GM21390 (cell line): ENCODE data around the gene DPEP1.

ENCODE experiments used
- ATAC-seq: cut with Tn5 transposase; IDR thresholded peaks from one replicate; pipeline ENCODE4 v1.9.1; 2021; ENCODE audit not compliant: unreplicated experiment

DPEP1 gene

DNA sequence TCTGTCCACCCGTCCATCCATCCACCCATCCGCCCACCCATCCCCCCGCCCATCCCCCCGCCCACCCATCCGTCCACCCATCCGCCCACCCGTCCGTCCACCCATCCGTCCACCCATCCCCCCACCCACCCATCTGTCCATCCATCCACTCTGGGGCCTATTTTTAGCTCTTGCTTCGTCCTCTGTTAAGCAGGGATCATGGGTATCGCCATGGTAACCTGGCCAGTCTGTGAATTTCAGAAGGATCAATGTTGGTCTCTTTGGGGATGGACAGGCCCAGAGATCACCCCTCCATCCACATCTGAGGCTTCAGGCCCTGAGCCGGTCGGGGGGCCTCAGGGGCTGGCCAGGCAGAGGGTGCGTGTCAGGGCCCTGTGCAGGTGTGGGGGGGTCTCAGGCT lies 15.2 kb upstream of the DPEP1 start:
- no peak for ATAC-seq

DNA sequence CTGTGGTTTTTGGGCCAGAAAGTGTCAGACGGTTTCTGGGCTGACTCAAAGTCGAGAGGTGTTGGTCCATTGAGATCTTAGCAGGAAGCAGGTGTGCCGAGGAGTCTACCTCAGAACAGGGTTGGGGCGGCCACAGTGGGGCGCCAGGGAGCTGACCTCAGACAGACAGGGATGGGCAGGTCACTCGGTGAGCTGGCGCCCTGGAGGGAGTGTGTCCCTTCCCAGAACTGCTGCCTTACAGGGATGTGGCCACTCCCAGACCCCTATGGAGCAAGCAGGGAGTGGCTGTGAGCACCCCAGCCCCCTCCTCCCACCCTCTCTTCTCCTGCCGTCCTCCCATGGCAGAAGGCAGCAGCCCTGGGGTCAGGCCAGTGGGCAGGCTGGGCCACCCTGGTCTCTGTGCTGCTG lies 14.0 kb upstream of the DPEP1 start:
- ATAC-seq: no peak

DNA sequence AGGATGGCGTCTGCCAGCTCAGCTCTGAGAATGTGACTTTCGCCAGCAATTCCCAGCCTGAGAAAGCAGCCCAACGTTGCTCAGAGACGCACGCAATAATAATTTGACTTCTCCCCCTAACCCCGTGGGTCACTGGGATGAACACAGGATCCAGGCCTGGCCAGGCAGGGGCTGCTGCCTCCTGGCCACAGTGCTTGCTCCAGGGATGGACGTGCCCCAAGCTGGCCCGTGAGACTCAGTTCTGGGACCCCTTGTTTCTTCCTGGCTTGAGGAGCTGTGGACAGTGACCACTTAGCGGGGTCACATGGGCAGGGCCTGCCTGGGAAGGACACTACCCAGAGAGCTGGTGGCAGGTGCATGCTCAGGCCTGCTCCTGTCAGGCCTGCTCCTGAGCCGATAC lies 13.5 kb upstream of the DPEP1 start:
- ATAC-seq: no peak

DNA sequence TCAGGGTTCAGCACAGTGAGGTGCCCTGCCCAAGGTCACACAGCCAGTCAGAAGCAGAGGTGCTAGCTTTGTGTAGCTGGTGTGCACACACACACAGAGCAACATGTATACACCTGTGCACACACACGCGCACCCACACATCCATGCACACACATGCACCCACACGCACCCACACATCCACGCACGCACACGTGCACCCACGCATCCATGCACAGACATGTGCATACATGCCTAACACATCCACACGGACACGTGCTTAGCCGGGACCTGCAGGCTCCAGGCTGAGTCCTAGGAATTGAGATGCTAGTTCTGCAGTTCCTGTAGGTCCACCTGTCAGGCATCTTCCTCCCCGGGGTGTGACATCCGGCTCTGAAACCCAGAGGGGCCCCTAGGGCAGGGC lies 13.0 kb upstream of the DPEP1 start:
- ATAC-seq: no peak

GRCh38 chr16:89600956-89601355 lies 12.5 kb upstream of the DPEP1 start:
- no peak for ATAC-seq

DNA sequence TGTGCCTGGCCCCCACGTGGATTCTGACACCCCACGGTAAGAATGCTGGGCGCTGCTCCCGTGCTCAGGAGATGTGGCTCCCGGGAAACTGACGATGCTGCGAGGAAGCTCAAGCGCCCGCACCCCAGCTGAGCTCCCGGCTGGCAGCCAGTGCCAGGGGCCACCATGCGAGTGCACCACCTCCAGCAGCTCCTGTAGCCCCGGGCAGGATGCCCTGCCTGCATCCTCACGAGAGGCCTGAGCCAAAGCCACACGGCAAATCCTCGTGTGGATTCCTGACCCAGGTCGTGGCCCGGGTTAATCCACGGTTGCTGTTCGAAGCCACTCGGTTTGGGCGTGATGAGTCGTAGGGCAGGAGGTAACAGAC lies 11.6 kb upstream of the DPEP1 start:
- ATAC-seq: no peak

DNA sequence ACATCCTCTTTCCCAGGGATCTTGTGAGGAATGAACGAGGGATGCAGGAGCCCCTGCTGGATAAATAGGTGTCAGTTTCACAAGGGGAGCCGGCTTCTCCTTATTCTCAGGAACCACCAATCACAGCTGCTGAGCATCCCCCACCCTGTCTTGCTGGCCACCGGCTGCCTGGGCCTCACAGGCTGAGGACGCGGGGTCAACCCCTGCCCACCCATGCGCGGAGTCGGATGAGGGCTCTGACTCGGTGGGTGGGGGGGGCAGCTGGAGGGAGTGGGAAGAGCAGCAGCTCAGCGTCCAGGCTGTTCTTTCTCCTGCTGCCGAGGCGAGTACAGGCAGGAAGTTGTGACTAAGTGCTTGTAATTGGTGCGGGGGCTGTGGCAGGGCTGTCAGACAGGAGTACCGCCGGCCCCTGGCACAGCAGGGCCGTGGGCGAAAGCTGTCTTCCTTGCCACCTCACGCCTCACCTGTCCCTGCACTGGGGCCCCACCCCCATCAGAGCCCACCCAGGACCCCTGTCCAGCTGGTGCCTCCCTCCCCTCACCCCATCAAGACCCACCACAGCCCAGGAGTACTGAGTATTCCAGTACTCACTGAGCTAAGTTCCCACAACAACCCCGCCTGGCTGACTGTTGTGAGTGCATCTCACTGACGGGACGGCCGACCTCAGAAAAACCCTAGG lies 11.0 kb upstream of the DPEP1 start:
- ATAC-seq: no peak

DNA sequence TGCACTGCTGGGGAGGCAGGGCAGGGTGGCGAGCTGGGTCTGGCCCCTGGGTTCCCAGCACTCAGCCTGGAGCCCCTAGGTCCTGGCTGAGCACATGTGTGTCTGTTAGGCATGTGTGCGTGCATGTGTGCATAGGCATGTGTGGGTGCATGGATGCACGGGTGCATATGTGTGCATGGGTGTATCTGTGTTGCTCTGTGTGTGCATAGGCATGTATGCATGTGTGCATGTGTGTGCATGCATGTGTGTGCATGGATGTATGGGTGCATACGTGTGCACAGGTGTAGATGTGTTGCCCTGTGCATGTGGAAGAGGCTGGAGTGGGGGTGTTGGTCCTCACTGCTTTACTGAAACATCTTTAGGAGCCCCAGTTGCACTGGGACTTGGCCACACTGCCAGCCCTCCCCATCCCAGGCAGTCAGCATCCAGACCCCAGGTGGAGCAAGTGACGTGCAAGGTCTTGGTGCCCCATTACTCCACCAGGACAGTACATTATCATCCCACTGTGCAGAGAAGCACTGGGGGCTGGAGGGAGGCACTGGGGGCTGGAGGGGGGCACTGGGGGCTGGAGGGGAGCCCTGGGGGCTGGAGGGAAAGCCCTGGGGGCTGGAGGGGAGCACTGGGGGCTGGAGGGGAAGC lies 10.4 kb upstream of the DPEP1 start:
- no peak for ATAC-seq

- no peak for ATAC-seq
Observed at GRCh38 chr16:89604764-89605163, 8.7 kb upstream of the DPEP1 start.

- no peak for ATAC-seq
Observed at GRCh38 chr16:89605186-89605970, 8.1 kb upstream of the DPEP1 start.

GRCh38 chr16:89606006-89606405 lies 7.4 kb upstream of the DPEP1 start:
- ATAC-seq: no peak

- ATAC-seq: no peak
Observed at GRCh38 chr16:89607453-89607852, 6.0 kb upstream of the DPEP1 start.

DNA sequence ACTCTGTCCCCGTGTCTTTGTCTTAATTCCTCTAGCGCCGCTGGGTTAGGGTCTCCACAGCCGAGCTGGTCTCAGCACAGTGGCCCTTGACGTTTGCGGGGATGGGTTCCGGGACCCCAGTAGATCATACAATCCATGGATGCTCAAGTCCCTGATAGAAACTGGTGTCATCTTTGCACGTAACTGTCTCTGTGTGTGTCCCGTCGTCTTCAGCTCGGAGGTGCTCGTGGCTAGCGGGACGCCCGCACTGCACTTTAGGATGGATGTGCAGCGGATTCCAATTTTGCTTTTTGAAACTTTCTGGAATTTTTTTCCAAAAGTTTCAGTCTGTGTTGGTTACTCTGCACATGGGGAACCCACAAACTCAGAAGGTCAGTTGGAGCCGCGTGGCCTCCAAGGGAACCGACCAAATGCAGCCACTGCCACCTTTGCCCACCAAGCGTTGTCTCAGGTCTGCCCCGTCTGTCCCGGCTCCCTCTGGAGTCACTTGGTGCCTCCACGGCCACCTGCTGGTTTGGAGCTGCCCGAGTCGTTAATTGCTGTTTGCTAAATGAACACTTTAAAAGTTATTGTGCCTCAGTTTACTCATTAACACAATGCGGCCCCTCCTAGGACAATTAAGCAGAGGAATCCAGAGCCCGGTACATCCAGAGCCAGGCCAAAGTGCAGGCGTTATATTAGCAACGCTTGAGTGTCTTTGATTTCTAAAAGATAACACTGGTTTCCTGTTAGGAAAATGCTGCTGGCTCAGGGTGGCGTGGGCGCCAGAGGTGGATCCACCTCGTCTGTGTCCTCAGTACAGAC lies 5.3 kb upstream of the DPEP1 start:
- ATAC-seq: no peak

DNA sequence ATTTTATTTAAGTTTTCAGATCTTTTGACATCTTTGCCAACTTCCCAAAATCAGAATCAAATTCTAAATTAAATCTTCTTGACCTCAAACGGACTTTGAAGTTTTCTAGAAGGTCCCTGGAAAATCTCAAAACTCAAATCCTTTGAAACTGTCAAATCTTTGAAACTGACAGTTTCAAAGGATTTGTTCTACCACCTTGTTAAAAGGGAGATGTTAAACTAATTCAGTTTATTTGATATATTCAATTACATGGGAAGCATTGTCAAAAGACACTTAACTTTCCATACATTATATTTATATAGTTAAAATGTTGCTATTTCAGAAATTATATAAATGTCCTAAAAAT lies 3.4 kb upstream of the DPEP1 start:
- no peak for ATAC-seq

DNA sequence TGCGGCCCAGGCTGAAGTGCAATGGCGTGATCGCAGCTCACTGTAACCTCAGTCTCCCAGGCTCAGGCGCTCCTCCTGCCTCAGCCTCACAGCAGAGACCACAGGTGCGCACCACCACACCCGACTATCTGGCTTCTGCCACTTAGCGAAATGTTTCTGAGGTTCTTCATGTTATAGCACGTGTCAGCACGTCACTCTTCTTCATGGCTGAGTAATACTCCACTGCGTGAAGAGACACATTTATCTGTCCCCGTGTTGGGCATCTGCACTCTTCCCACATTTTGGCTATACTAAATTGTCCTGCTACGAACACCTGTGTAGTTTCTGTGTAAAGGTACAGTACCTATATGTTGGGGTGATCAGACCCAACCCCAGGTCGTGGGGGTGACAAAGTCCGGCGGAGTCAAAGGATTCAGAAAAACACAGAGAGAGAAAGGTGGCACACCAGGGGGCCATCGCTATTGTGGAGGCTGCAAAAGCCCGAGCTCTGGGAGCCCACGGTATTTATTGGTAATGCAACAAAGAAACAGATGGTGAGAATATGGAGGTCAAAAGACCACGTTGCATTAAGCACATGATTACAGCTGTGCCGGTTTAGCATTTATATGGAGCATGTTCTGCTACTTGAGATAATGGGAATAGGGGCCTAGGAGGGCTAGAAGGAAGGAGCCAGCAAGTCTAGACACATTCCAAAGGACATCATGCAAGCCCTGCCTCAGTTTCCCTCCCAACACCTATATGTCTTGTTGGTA lies 851 bp upstream of the DPEP1 start:
- no peak for ATAC-seq

DNA sequence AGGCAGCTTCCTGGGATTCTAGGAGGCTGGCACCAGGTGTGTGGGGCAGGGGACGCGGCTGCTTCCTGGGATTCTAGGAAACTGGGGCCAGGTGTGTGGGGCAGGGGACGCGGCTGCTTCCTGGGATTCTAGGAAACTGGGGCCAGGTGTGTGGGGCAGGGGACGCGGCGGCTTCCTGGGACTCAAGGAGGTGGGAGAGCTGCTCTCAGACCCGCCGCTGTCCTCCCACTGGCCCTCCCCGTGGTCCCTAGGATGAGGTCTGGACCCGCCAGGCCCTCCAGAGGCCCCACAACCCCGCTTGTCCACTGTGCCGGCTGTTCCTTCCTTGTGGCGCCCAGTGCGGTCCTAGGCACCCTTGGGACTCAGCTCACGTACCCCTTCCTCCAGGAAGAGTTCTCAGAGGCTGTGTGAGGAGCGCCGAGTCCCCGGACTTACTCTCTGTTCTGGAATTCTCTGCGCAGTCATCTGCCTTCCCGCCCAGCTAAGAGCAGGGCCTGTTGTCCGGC lies 565 bp downstream of the DPEP1 start:
- no peak for ATAC-seq

DNA sequence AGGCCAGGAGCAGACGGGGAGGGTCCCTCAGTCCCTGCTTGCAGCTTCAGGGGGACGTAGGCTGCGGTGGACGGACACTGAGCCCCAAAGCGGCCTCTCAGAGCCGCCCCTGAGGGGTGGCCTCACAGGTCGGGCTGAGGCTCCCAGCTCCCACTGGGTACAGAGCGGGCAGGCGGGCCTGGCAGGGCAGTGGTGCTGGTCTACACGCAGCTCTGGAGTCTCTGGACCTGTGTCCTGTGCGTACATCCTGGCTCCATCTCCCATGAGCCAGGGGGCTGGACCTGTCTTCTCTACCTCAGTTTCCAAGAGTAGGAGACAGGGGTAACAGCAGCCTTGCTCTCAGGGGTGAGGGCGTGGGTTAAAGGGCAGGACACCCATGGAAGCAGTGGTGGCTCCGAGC lies 1.7 kb downstream of the DPEP1 start:
- ATAC-seq: no peak

DNA sequence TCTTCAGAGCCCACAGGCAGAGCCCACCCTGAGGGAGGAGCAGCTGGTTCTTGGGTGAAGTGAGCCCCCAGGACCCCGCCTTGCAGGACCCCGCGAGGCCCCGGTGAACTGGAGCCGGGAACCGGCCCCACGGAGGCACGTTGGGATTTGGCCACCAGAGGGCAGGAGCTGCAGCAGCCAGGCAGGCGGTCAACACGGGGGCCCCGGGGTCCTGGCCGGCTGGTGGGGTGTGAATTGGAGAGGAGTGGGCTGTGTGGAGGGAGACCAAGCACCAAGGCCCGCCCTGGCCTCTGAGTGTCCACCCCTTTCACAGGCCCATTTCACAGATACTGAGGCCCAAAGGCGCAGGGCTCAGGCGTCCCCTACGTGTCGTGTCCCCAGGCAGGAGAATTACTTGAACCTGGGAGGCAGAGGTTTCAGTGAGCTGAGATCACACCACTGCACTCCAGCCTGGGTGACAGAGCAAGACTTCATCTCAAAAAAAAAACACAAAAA lies 2.2 kb downstream of the DPEP1 start:
- ATAC-seq: no peak

- no peak for ATAC-seq
Observed at GRCh38 chr16:89616623-89617022, 3.2 kb downstream of the DPEP1 start.

DNA sequence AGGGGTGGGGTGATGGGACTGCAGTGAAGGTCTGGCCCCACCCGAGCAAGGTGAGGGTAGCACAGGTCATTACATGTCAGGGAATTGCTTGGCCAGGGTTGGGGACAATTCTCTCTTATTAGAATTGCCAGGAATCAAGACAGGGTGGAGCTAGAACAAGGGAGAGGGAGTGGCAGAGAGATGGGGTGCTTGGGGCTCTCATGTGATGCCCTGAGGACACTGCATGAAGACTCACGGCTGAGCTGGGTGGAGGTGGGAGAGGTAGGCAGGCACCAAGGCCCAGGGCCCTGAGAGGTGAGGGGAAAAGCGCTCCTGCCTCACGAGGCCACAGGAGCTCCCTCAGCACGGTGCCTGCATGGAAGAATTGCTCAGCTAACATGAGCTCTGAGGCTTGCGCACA lies 3.6 kb downstream of the DPEP1 start:
- no peak for ATAC-seq
